Colonic mucosa (tissue), 4 donors: Measurements from ENCODE around the gene TBX19. TPM values are rescaled to one million over a fixed set of nuclear protein-coding genes. Genes with fewer than 3 reads are reported as not detected.

ENCODE experiments used
- DNase-seq: peaks from one replicate; pipeline ENCODE4 v3.0.0-alpha.2; 2020
- H3K27ac ChIP-seq: fragments of 200-600 bp; one replicate; pipeline ENCODE4 v1.8.0; 2021
- H3K27me3 ChIP-seq: fragments of 200-600 bp; one replicate; pipeline ENCODE4 v1.8.0; 2021
- H3K36me3 ChIP-seq: fragments of 200-600 bp; one replicate; pipeline ENCODE4 v1.8.0; 2021
- H3K4me1 ChIP-seq: fragments of 200-600 bp; one replicate; pipeline ENCODE4 v1.8.0; 2021; ENCODE audit warnings: mild to moderate bottlenecking
- H3K4me3 ChIP-seq: fragments of 200-600 bp; one replicate; pipeline ENCODE4 v1.8.0; 2021
- H3K9ac ChIP-seq, 2 donors: one replicate each; pipeline ENCODE4 v1.7.0; 2013; ENCODE audit warnings: control low read depth in 2 of 2, low read depth in 2 of 2, low read length in 2 of 2
- H3K9me3 ChIP-seq: fragments of 200-600 bp; one replicate; pipeline ENCODE4 v1.8.0; 2021
- intact Hi-C: fragments of 100-400 bp; cut with DNase I; formaldehyde crosslinking; loops from one replicate; pipeline ENCODE4 v1.14.1; 2022
- total RNA-seq, 2 donors: library from RNA; stranded (reverse); fragmentation: NEBNext Ultra II Directional in 1 of 2; extraction: Animal tissue kit (Norgen Biotek cat#: 25700) in 1 of 2; gene quantifications; one replicate each; pipeline ENCODE4 v1.2.1, GENCODE V29; 2021
- TF ChIP-seq, protein P1 (sequence below): fragments of 200-600 bp; IDR thresholded peaks from one replicate; pipeline ENCODE4 v1.8.0; 2022; ENCODE audit warnings: antibody characterized with exemption, mild to moderate bottlenecking
- donor health status: healthy.
- donor health status: DM: no; HTN: no; CAD: no.
- donor health status: DM: no; HTN: no; CAD: no.

The TBX19 gene
- total RNA-seq, 2 donors from 2014 or later, result 1.5 to 1.6 TPM

DNA sequence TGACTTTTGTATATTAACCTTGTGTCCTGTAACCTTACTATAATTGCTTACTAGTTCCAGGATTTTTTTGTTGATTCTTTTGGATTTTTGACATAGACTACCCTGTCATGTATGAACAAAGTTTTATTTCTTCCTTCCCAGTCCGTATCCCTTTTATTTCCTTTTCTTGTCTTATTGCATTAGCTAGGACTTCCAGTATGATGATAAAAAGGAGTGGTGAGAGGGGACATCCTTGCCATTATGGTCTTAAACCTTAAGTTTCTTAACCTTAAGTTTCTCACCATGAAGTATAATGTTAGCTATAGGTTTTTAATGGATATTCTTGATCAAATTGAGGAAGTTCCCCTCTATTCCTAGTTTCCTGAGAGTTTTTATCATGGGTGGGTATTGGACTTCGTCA, 24.5 kb upstream of the TBX19 start:
- intact Hi-C loops, result no loop called here
- no peak for DNase-seq
- no peak overlapping the region for H3K27ac ChIP-seq
- no peaks in the 10 kb centered on the region for H3K9me3 ChIP-seq
- H3K4me1 ChIP-seq, result no peaks in the 10 kb centered on the region
- no peaks in the 10 kb centered on the region for H3K36me3 ChIP-seq
- TF ChIP-seq, protein P1, sequence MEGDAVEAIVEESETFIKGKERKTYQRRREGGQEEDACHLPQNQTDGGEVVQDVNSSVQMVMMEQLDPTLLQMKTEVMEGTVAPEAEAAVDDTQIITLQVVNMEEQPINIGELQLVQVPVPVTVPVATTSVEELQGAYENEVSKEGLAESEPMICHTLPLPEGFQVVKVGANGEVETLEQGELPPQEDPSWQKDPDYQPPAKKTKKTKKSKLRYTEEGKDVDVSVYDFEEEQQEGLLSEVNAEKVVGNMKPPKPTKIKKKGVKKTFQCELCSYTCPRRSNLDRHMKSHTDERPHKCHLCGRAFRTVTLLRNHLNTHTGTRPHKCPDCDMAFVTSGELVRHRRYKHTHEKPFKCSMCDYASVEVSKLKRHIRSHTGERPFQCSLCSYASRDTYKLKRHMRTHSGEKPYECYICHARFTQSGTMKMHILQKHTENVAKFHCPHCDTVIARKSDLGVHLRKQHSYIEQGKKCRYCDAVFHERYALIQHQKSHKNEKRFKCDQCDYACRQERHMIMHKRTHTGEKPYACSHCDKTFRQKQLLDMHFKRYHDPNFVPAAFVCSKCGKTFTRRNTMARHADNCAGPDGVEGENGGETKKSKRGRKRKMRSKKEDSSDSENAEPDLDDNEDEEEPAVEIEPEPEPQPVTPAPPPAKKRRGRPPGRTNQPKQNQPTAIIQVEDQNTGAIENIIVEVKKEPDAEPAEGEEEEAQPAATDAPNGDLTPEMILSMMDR, result no peak
- no peaks in the 10 kb centered on the region for H3K27me3 ChIP-seq
- no peak overlapping the region for H3K9ac ChIP-seq
- no peak overlapping the region for H3K4me3 ChIP-seq

GRCh38 chr1:168257397-168257796, 23.3 kb upstream of the TBX19 start:
- Histone ChIP-seq H3K27me3 (no peaks in the 10 kb centered on the region), H3K36me3 (no peaks in the 10 kb centered on the region)
- intact Hi-C loops, result no loop called here

GRCh38 chr1:168259567-168259966, 21.1 kb upstream of the TBX19 start:
- no peak overlapping the region for H3K9ac ChIP-seq
- no peaks in the 10 kb centered on the region for H3K27me3 ChIP-seq
- no peaks in the 10 kb centered on the region for H3K36me3 ChIP-seq
- no peak overlapping the region for H3K4me3 ChIP-seq
- DNase-seq, result no peak
- TF ChIP-seq, protein P1, result no peak
- intact Hi-C loops, result no loop called here
- H3K4me1 ChIP-seq, result no peaks in the 10 kb centered on the region
- no peaks in the 10 kb centered on the region for H3K9me3 ChIP-seq
- no peak overlapping the region for H3K27ac ChIP-seq

More at GRCh38 chr1:168257397-168257796, 23.3 kb upstream of the TBX19 start:
- Histone ChIP-seq H3K9me3 (no peaks in the 10 kb centered on the region), H3K4me1 (no peaks in the 10 kb centered on the region), H3K27ac (no peak overlapping the region), H3K9ac (no peak overlapping the region), H3K4me3 (no peak overlapping the region)
- TF ChIP-seq, protein P1, result no peak
- no peak for DNase-seq

DNA sequence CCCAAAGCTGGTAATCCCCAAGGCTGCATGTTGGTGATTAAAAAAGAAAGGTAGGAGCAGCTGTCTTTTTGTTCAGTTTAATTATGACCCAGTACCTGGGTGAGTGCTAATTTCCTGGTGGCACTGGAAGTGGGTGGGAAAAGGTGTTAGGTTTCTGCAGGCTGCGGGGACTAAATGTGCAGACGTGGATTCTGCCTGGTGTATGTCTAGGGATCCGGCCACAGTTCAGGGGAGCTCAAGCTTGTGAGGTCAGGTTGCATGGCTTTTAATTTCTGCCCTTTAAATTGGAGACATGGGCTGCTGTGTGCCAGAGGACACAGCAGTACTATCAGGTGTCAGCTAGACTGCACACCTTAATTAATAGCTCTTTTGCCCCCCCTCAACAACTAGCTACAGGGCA, 20.3 kb upstream of the TBX19 start:
- no peak overlapping the region for H3K27ac ChIP-seq
- H3K36me3 ChIP-seq, result no peaks in the 10 kb centered on the region
- no peak overlapping the region for H3K4me3 ChIP-seq
- TF ChIP-seq, protein P1, result no peak
- no peak overlapping the region for H3K9ac ChIP-seq
- no peaks in the 10 kb centered on the region for H3K27me3 ChIP-seq
- H3K4me1 ChIP-seq, result no peaks in the 10 kb centered on the region
- intact Hi-C loops, result no loop called here
- H3K9me3 ChIP-seq, result no peaks in the 10 kb centered on the region
- no peak for DNase-seq

- Histone ChIP-seq H3K9me3 (no peaks in the 10 kb centered on the region), H3K9ac (no peak overlapping the region), H3K27me3 (no peaks in the 10 kb centered on the region), H3K36me3 (no peaks in the 10 kb centered on the region), H3K4me1 (no peaks in the 10 kb centered on the region), H3K4me3 (no peak overlapping the region), H3K27ac (no peak overlapping the region)
- DNase-seq, result no peak
- TF ChIP-seq, protein P1, result no peak
- intact Hi-C loops, result no loop called here
These were observed 19.3 kb upstream of the TBX19 start for GRCh38 chr1:168261390-168261789.

- H3K27me3 ChIP-seq, result no peaks in the 10 kb centered on the region
- no peak for DNase-seq
- no peak overlapping the region for H3K27ac ChIP-seq
- intact Hi-C loops, result no loop called here
- no peaks in the 10 kb centered on the region for H3K4me1 ChIP-seq
- no peaks in the 10 kb centered on the region for H3K36me3 ChIP-seq
- TF ChIP-seq, protein P1, result no peak
- no peaks in the 10 kb centered on the region for H3K9me3 ChIP-seq
- H3K9ac ChIP-seq, result no peak overlapping the region
- no peak overlapping the region for H3K4me3 ChIP-seq
These were observed 17.5 kb upstream of the TBX19 start for GRCh38 chr1:168263130-168263529.
